Neural progenitor cell (in vitro differentiated cells): ENCODE results near the gene TOX2. TPM values are rescaled to one million over a fixed set of nuclear protein-coding genes. Genes with fewer than 3 reads are reported as not detected.

Source experiments
- DNase-seq: peaks from one replicate; pipeline ENCODE4 v3.0.0-alpha.2; 2016; ENCODE audit warnings: low spot score
- H2AFZ ChIP-seq: fragments of 200-600 bp; sonication (generic); replicated peaks from 2 replicates; pipeline ENCODE4 v1.6.1; 2016; ENCODE audit warnings: antibody characterized with exemption
- H3F3A ChIP-seq: fragments of 200-600 bp; sonication (generic); 2 replicates; pipeline ENCODE4 v1.6.1; 2016; ENCODE audit warnings: antibody characterized with exemption, low read depth
- H3K27ac ChIP-seq: fragments of 200-600 bp; sonication (generic); 2 replicates; pipeline ENCODE4 v1.5.1; 2016; ENCODE audit warnings: mild to moderate bottlenecking
- H3K27me3 ChIP-seq: fragments of 200-600 bp; sonication (generic); 2 replicates; pipeline ENCODE4 v1.6.1; 2016; ENCODE audit warnings: mild to moderate bottlenecking, moderate library complexity
- H3K36me3 ChIP-seq: fragments of 200-600 bp; sonication (generic); 2 replicates; pipeline ENCODE4 v1.5.1; 2016
- H3K4me1 ChIP-seq: fragments of 200-600 bp; sonication (generic); 2 replicates; pipeline ENCODE4 v1.6.1; 2016; ENCODE audit warnings: mixed run types
- H3K4me2 ChIP-seq: fragments of 200-600 bp; sonication (generic); 2 replicates; pipeline ENCODE4 v1.6.1; 2016
- H3K4me3 ChIP-seq: fragments of 200-600 bp; sonication (generic); 2 replicates; pipeline ENCODE4 v1.5.1; 2016
- H3K79me2 ChIP-seq: fragments of 200-600 bp; sonication (generic); 2 replicates; pipeline ENCODE4 v1.6.1; 2016; ENCODE audit warnings: low read depth
- H3K9ac ChIP-seq: fragments of 200-600 bp; sonication (generic); 2 replicates; pipeline ENCODE4 v1.6.1; 2016
- H3K9me3 ChIP-seq: fragments of 200-600 bp; sonication (generic); 2 replicates; pipeline ENCODE4 v1.5.1; 2016; ENCODE audit warnings: low read depth
- H4K20me1 ChIP-seq: fragments of 200-600 bp; sonication (generic); 2 replicates; pipeline ENCODE4 v1.6.1; 2016; ENCODE audit warnings: low read depth
- H3K27ac Mint-ChIP-seq: 3 replicates; pipeline ENCODE4 v1.8.0; 2021; ENCODE audit warnings: mixed read lengths
- H3K27me3 Mint-ChIP-seq: 2 replicates; pipeline ENCODE4 v1.8.0; 2022; ENCODE audit warnings: low read depth, mild to moderate bottlenecking, inconsistent platforms, moderate library complexity, mixed read lengths; ENCODE audit not compliant: insufficient read depth
- H3K36me3 Mint-ChIP-seq: 3 replicates; pipeline ENCODE4 v1.8.0; 2021; ENCODE audit warnings: mixed read lengths
- H3K4me1 Mint-ChIP-seq: 3 replicates; pipeline ENCODE4 v1.8.0; 2021; ENCODE audit warnings: mixed read lengths
- H3K4me3 Mint-ChIP-seq: 3 replicates; pipeline ENCODE4 v1.8.0; 2021; ENCODE audit warnings: mild to moderate bottlenecking, moderate library complexity, mixed read lengths
- H3K9me3 Mint-ChIP-seq: 3 replicates; pipeline ENCODE4 v1.8.0; 2020; ENCODE audit warnings: mixed read lengths
- EZH2 ChIP-seq: fragments of 200-600 bp; sonication (generic); IDR thresholded peaks from 2 replicates; pipeline ENCODE4 v1.6.1; 2017; ENCODE audit warnings: antibody characterized with exemption, mild to moderate bottlenecking, moderate library complexity
- EZH2phosphoT487 ChIP-seq: fragments of 200-600 bp; sonication (generic); IDR thresholded peaks from 2 replicates; pipeline ENCODE4 v1.6.1; 2017; ENCODE audit warnings: antibody characterized with exemption
- total RNA-seq: library from RNA; depleted of rRNA; stranded (reverse); fragments of >200 nt; gene quantifications from 2 replicates; pipeline ENCODE4 v1.2.3, GENCODE V29; 2015; ENCODE audit warnings: low replicate concordance
- TF ChIP-seq, protein P1 (sequence below): fragments of 200-600 bp; sonication (generic); IDR thresholded peaks from 2 replicates; pipeline ENCODE4 v1.5.1; 2017; ENCODE audit warnings: antibody characterized with exemption, mild to moderate bottlenecking

The TOX2 gene
- total RNA-seq, 1 donor from 2014 or later = not detected

DNA sequence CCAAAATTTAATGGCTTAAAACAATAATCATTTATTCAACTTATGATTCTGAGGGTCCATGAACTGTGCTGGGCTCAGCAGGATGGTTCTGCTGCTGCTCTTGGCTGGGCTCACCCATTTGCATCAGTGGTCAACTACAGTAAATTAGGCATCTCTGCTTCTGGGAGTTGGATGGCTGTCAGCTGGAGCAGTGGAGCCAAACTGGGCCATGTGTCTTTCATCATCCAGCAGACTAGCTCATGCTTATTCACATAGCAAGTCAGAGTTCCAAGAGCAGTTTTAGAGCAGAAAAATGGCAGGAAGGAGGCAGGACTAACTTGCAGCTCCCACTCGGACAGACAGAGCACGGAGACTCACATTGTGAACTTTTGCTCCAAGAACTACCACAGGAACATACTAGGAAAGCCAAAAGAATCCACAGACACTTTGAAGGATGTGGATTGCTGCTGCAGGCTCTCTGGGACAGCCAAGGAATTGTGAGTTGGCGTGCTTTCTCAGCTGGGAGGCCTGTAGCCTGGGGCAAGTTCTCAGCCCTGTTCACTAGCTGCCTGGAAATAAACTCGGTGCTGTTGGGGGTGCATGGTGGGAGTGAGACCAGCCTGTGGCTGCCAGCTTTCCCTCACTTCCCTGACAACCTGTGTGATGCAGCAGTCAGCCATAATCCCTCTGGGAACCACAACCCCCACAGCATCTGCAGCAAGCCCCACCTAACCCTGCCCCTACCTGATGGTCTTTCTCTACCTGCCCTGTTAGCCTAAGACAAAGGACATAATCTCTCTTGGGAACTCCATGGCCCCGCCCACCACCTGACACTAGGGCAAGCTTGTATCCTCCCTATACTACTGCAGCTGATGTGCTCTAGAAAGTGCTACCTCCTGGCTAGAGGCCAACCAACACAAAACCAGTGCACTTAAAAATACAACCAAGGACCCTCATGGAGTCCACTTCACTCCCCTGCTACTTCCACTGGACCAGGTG lies 143.3 kb downstream of the TOX2 start:
- no peak overlapping the region for H3K4me2 ChIP-seq
- Mint-ChIP-seq H3K4me3 (no peak overlapping the region), H3K36me3 (no peaks in the 10 kb centered on the region), H3K4me1 (no peaks in the 10 kb centered on the region), H3K27ac (no peak overlapping the region), H3K27me3 (peaks cover 3% of the 10 kb centered on the region), H3K9me3 (peaks cover 3% of the 10 kb centered on the region)
- TF ChIP-seq, protein P1, sequence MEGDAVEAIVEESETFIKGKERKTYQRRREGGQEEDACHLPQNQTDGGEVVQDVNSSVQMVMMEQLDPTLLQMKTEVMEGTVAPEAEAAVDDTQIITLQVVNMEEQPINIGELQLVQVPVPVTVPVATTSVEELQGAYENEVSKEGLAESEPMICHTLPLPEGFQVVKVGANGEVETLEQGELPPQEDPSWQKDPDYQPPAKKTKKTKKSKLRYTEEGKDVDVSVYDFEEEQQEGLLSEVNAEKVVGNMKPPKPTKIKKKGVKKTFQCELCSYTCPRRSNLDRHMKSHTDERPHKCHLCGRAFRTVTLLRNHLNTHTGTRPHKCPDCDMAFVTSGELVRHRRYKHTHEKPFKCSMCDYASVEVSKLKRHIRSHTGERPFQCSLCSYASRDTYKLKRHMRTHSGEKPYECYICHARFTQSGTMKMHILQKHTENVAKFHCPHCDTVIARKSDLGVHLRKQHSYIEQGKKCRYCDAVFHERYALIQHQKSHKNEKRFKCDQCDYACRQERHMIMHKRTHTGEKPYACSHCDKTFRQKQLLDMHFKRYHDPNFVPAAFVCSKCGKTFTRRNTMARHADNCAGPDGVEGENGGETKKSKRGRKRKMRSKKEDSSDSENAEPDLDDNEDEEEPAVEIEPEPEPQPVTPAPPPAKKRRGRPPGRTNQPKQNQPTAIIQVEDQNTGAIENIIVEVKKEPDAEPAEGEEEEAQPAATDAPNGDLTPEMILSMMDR = no peak
- TF ChIP-seq EZH2phosphoT487 (no peak), EZH2 (no peak)
- no peaks in the 10 kb centered on the region for H4K20me1 ChIP-seq
- H3K36me3 ChIP-seq = no peaks in the 10 kb centered on the region
- DNase-seq = no peak
- H3F3A ChIP-seq = no peaks in the 10 kb centered on the region
- H3K4me1 ChIP-seq = no peaks in the 10 kb centered on the region
- no peaks in the 10 kb centered on the region for H3K79me2 ChIP-seq
- no peak overlapping the region for H3K4me3 ChIP-seq
- H3K27ac ChIP-seq = no peak overlapping the region
- no peaks in the 10 kb centered on the region for H3K27me3 ChIP-seq
- no peak overlapping the region for H2AFZ ChIP-seq
- H3K9me3 ChIP-seq = no peaks in the 10 kb centered on the region
- no peak overlapping the region for H3K9ac ChIP-seq

DNA sequence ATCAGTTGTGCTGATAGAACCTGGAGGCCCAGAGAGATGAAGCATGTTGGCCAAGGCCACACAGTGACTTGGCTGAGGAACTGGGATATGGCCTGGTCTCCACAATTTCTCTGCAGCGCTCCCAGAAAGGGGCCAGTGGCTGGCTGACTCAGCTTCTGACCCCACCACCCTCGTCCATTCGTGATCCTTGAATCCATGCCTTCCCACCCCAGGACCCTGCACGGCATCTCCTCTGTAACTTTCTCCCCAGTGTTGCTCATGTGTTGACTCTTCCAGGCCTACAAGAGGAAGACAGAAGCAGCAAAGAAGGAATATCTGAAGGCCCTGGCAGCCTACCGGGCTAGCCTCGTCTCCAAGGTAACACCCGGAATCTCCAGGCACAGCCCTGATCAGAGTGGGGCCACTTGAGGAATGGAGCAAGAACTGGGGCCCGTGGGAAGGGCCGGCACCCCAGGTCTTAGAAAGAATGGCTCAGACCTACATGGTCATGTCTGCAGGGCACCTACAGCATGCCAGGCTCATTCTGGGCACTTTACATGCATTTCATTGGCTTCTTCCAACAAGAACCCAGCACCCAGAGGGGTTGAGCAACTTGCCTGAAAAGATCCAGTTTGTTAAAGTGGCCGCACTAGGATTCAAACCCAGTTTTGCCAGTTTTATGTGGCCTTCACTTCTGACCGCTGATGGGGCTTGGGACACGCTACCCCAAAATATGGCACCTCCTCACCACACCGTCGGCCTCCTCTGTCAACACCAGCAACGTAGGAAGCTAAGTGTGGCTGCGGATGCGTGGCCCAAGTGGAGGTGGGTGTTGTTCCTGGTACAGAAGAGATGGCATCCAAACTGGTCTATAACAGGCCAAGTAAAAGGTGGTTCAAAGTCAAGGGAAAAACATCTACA lies 150.1 kb downstream of the TOX2 start:
- H3K36me3 ChIP-seq = no peaks in the 10 kb centered on the region
- Mint-ChIP-seq H3K4me3 (no peak overlapping the region), H3K9me3 (no peaks in the 10 kb centered on the region), H3K27ac (peak overlapping the region; percentile 62), H3K27me3 (peaks cover 3% of the 10 kb centered on the region), H3K36me3 (no peaks in the 10 kb centered on the region), H3K4me1 (no peaks in the 10 kb centered on the region)
- H3K4me1 ChIP-seq = no peaks in the 10 kb centered on the region
- no peak overlapping the region for H3K9ac ChIP-seq
- H4K20me1 ChIP-seq = no peaks in the 10 kb centered on the region
- no peak for TF ChIP-seq EZH2phosphoT487
- no peak for TF ChIP-seq EZH2
- TF ChIP-seq, protein P1 = no peak
- H3F3A ChIP-seq = no peaks in the 10 kb centered on the region
- no peak for DNase-seq
- no peaks in the 10 kb centered on the region for H3K79me2 ChIP-seq
- H3K27ac ChIP-seq = no peak overlapping the region
- H2AFZ ChIP-seq = no peak overlapping the region
- H3K4me2 ChIP-seq = no peak overlapping the region
- no peak overlapping the region for H3K4me3 ChIP-seq
- no peaks in the 10 kb centered on the region for H3K9me3 ChIP-seq
- no peaks in the 10 kb centered on the region for H3K27me3 ChIP-seq

DNA sequence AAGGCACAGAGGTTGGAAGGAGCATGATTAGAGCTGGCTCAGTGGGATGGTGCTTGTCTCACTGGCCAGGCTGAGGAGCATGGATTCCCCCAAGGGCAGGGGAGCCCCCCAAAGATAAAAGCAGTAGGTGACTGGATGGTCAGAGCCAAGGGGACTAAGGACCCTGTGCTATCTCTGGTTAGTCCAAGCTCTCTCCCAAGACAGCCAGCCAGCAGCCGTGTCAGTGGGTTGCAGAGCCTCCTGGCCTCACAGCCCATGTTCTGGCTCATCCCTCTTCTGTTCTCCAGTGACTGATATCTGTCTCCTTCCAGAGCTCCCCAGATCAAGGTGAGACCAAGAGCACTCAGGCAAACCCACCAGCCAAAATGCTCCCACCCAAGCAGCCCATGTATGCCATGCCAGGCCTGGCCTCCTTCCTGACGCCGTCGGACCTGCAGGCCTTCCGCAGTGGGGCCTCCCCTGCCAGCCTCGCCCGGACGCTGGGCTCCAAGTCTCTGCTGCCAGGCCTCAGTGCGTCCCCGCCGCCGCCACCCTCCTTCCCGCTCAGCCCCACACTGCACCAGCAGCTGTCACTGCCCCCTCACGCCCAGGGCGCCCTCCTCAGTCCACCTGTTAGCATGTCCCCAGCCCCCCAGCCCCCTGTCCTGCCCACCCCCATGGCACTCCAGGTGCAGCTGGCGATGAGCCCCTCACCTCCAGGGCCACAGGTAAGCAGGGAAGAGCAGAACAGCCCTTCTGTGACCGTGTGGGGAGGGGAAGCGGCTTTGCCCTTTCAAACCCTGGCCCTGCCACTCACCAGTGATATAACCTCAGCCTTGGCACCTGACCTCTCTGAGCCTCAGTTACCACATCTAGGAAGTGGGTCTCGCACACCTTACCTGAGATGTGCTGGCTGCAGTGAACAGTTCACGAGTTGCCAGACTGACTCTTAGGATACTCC lies 151.0 kb downstream of the TOX2 start:
- peaks cover 6% of the 10 kb centered on the region for H3K27me3 Mint-ChIP-seq
- Histone ChIP-seq H4K20me1 (no peaks in the 10 kb centered on the region), H3K4me2 (no peak overlapping the region), H3K4me1 (no peaks in the 10 kb centered on the region), H3K27me3 (no peaks in the 10 kb centered on the region), H3K9me3 (no peaks in the 10 kb centered on the region), H3K4me3 (no peak overlapping the region), H2AFZ (no peak overlapping the region), H3K79me2 (no peaks in the 10 kb centered on the region), H3K36me3 (no peaks in the 10 kb centered on the region), H3F3A (no peaks in the 10 kb centered on the region), H3K9ac (no peak overlapping the region), H3K27ac (no peak overlapping the region)
- DNase-seq = no peak
- TF ChIP-seq EZH2 = no peak
- TF ChIP-seq EZH2phosphoT487 = no peak
- TF ChIP-seq, protein P1 = no peak
- H3K9me3 Mint-ChIP-seq = no peaks in the 10 kb centered on the region
- H3K36me3 Mint-ChIP-seq = no peaks in the 10 kb centered on the region
- no peak overlapping the region for H3K27ac Mint-ChIP-seq
- H3K4me3 Mint-ChIP-seq = no peak overlapping the region
- no peaks in the 10 kb centered on the region for H3K4me1 Mint-ChIP-seq
